Activated CD8-positive, alpha-beta memory T cell treated with anti-CD3 and anti-CD28 coated beads, Interleukin-2, amount 50 U/mL, for 48 hours (primary cell): Measurements from ENCODE around the gene GADD45A.

Source experiments
- DNase-seq: peaks from one replicate; pipeline ENCODE4 v3.0.0-alpha.2; 2020

GADD45A gene

GRCh38 chr1:67672260-67672803, 12.7 kb upstream of the GADD45A start:
- DNase-seq = no peak

GRCh38 chr1:67673468-67674201, 11.4 kb upstream of the GADD45A start:
- DNase-seq = no peak

- DNase-seq = peak; percentile 55
These were observed 10.6 kb upstream of the GADD45A start for GRCh38 chr1:67674260-67675011.

GRCh38 chr1:67675800-67676199, 9.2 kb upstream of the GADD45A start:
- no peak for DNase-seq

GRCh38 chr1:67676287-67676686, 8.7 kb upstream of the GADD45A start:
- no peak for DNase-seq

GRCh38 chr1:67676946-67677345, 8.1 kb upstream of the GADD45A start:
- no peak for DNase-seq

- no peak for DNase-seq
These were observed 7.6 kb upstream of the GADD45A start for GRCh38 chr1:67677408-67677807.

GRCh38 chr1:67677930-67678329, 7.1 kb upstream of the GADD45A start:
- no peak for DNase-seq

GRCh38 chr1:67679691-67680090, 5.3 kb upstream of the GADD45A start:
- DNase-seq = no peak

- DNase-seq = no peak
These were observed 4.5 kb upstream of the GADD45A start for GRCh38 chr1:67680486-67680885.

GRCh38 chr1:67682659-67683197, 2.3 kb upstream of the GADD45A start:
- DNase-seq = no peak

GRCh38 chr1:67683316-67683715, 1.7 kb upstream of the GADD45A start:
- DNase-seq = no peak

GRCh38 chr1:67683766-67684525, 1.1 kb upstream of the GADD45A start:
- peak; percentile 71 for DNase-seq

- DNase-seq = no peak
These were observed 405 bp upstream of the GADD45A start for GRCh38 chr1:67684526-67685066.

GRCh38 chr1:67685558-67686266, 711 bp downstream of the GADD45A start:
- peak; percentile 81 for DNase-seq

GRCh38 chr1:67686267-67687197, 1.5 kb downstream of the GADD45A start:
- peak; percentile 80 for DNase-seq

GRCh38 chr1:67687198-67687545, 2.2 kb downstream of the GADD45A start:
- no peak for DNase-seq

GRCh38 chr1:67687649-67688048, 2.6 kb downstream of the GADD45A start:
- no peak for DNase-seq

- DNase-seq = no peak
These were observed 3.7 kb downstream of the GADD45A start for GRCh38 chr1:67688526-67689219.

- no peak for DNase-seq
These were observed 4.4 kb downstream of the GADD45A start for GRCh38 chr1:67689267-67690017.
